Activated naive CD8-positive, alpha-beta T cell treated with anti-CD3 and anti-CD28 coated beads, Interleukin-2, amount 50 U/mL, for 24 hours (primary cell): ENCODE measurements around the gene KRTAP12-3.
"Not testable (repeated sequence)": the region's sequence is repeated elsewhere in the genome, so short reads cannot be mapped to it uniquely, and the experiment has no call there.

Experiments used
- ATAC-seq: fragments of 150-1000 bp; cut with Tn5 transposase; one replicate; pipeline ENCODE4 v1.10.0; 2021
- DNase-seq: peaks from one replicate; pipeline ENCODE4 v3.0.0; 2021
- H3K27ac Mint-ChIP-seq: one replicate; pipeline ENCODE4 v1.8.0; 2021; ENCODE audit warnings: mild to moderate bottlenecking, mixed read lengths
- H3K27me3 Mint-ChIP-seq: one replicate; pipeline ENCODE4 v1.8.0; 2021; ENCODE audit warnings: mixed read lengths
- H3K36me3 Mint-ChIP-seq: one replicate; pipeline ENCODE4 v1.8.0; 2021; ENCODE audit warnings: low read depth, mixed read lengths
- H3K4me1 Mint-ChIP-seq: one replicate; pipeline ENCODE4 v1.8.0; 2021; ENCODE audit warnings: mixed read lengths
- H3K4me3 Mint-ChIP-seq: one replicate; pipeline ENCODE4 v1.8.0; 2021; ENCODE audit warnings: mild to moderate bottlenecking, moderate library complexity, mixed read lengths
- H3K9me3 Mint-ChIP-seq: one replicate; pipeline ENCODE4 v1.8.0; 2021; ENCODE audit warnings: mixed read lengths

Gene KRTAP12-3

GRCh38 chr21:44696572-44696971 lies 38.8 kb downstream of the KRTAP12-3 start:
- DNase-seq: no peak
- Mint-ChIP-seq H3K36me3 (no peaks in the 10 kb centered on the region), H3K9me3 (peaks cover 11% of the 10 kb centered on the region), H3K4me1 (peaks cover 11% of the 10 kb centered on the region), H3K27me3 (peaks cover 44% of the 10 kb centered on the region), H3K4me3 (no peak overlapping the region), H3K27ac (no peak overlapping the region)
- ATAC-seq: no peak

GRCh38 chr21:44697172-44697810 lies 39.6 kb downstream of the KRTAP12-3 start, which contains the start of gene KRTAP10-12:
Gene KRTAP10-12, plus strand, starts transcription at chr21:44697172. Its CDS starts 30 bp downstream, at chr21:44697202.
- H3K36me3 Mint-ChIP-seq, H3K4me3 Mint-ChIP-seq, DNase-seq, H3K4me1 Mint-ChIP-seq, ATAC-seq, H3K27ac Mint-ChIP-seq: not testable (repeated sequence)
- peaks cover 49% of the 10 kb centered on the region for H3K27me3 Mint-ChIP-seq
- peaks cover 11% of the 10 kb centered on the region for H3K9me3 Mint-ChIP-seq

- Mint-ChIP-seq H3K9me3 (peaks cover 4% of the 10 kb centered on the region), H3K27ac (no peak overlapping the region), H3K27me3 (peaks cover 56% of the 10 kb centered on the region), H3K4me1 (peaks cover 7% of the 10 kb centered on the region), H3K4me3 (no peak overlapping the region), H3K36me3 (no peaks in the 10 kb centered on the region)
- ATAC-seq (no peak), DNase-seq (no peak)
These were observed 40.3 kb downstream of the KRTAP12-3 start for GRCh38 chr21:44697811-44698734.

GRCh38 chr21:44699502-44700001 lies 41.8 kb downstream of the KRTAP12-3 start:
- no peak overlapping the region for H3K27ac Mint-ChIP-seq
- no peaks in the 10 kb centered on the region for H3K9me3 Mint-ChIP-seq
- DNase-seq: no peak

GRCh38 chr21:44700101-44701022 lies 42.6 kb downstream of the KRTAP12-3 start:
- H3K27ac Mint-ChIP-seq: no peak overlapping the region
- H3K4me1 Mint-ChIP-seq: peaks cover 2% of the 10 kb centered on the region
- H3K9me3 Mint-ChIP-seq: peaks cover 5% of the 10 kb centered on the region
- H3K27me3 Mint-ChIP-seq: peaks cover 70% of the 10 kb centered on the region
- H3K4me3 Mint-ChIP-seq: no peak overlapping the region
- ATAC-seq (no peak), DNase-seq (no peak)
- peaks cover 2% of the 10 kb centered on the region for H3K36me3 Mint-ChIP-seq

More at GRCh38 chr21:44699502-44700001, 41.8 kb downstream of the KRTAP12-3 start:
- H3K4me1 Mint-ChIP-seq: peaks cover 3% of the 10 kb centered on the region
- no peaks in the 10 kb centered on the region for H3K36me3 Mint-ChIP-seq
- peaks cover 62% of the 10 kb centered on the region for H3K27me3 Mint-ChIP-seq
- no peak for ATAC-seq
- no peak overlapping the region for H3K4me3 Mint-ChIP-seq

GRCh38 chr21:44701023-44701400 lies 43.3 kb downstream of the KRTAP12-3 start:
- H3K27me3 Mint-ChIP-seq: peaks cover 73% of the 10 kb centered on the region
- no peak for DNase-seq
- no peak overlapping the region for H3K27ac Mint-ChIP-seq
- H3K4me1 Mint-ChIP-seq: peaks cover 2% of the 10 kb centered on the region
- ATAC-seq: no peak
- peaks cover 10% of the 10 kb centered on the region for H3K9me3 Mint-ChIP-seq
- H3K36me3 Mint-ChIP-seq: peaks cover 7% of the 10 kb centered on the region
- no peak overlapping the region for H3K4me3 Mint-ChIP-seq

- Mint-ChIP-seq H3K27me3 (peaks cover 72% of the 10 kb centered on the region), H3K4me1 (no peaks in the 10 kb centered on the region), H3K36me3 (peaks cover 7% of the 10 kb centered on the region), H3K27ac (no peak overlapping the region), H3K9me3 (peaks cover 10% of the 10 kb centered on the region), H3K4me3 (no peak overlapping the region)
- DNase-seq: no peak
- ATAC-seq: no peak
These were observed 43.8 kb downstream of the KRTAP12-3 start for GRCh38 chr21:44701541-44701940.

GRCh38 chr21:44702111-44702972 lies 44.6 kb downstream of the KRTAP12-3 start:
- ATAC-seq (no peak), DNase-seq (no peak)
- Mint-ChIP-seq H3K4me1 (no peaks in the 10 kb centered on the region), H3K27ac (no peak overlapping the region), H3K9me3 (peaks cover 10% of the 10 kb centered on the region), H3K27me3 (peaks cover 71% of the 10 kb centered on the region), H3K4me3 (no peak overlapping the region), H3K36me3 (peaks cover 7% of the 10 kb centered on the region)

GRCh38 chr21:44702973-44703730 lies 45.4 kb downstream of the KRTAP12-3 start:
- Mint-ChIP-seq H3K4me1 (peaks cover 1% of the 10 kb centered on the region), H3K4me3 (no peak overlapping the region), H3K27me3 (peaks cover 70% of the 10 kb centered on the region), H3K9me3 (peaks cover 10% of the 10 kb centered on the region), H3K36me3 (peaks cover 7% of the 10 kb centered on the region), H3K27ac (no peak overlapping the region)
- ATAC-seq: no peak
- DNase-seq: no peak

GRCh38 chr21:44703731-44704635 lies 46.3 kb downstream of the KRTAP12-3 start:
- H3K27me3 Mint-ChIP-seq: peaks cover 69% of the 10 kb centered on the region

GRCh38 chr21:44704636-44705001 lies 46.9 kb downstream of the KRTAP12-3 start:
- peaks cover 6% of the 10 kb centered on the region for H3K4me1 Mint-ChIP-seq
- H3K27me3 Mint-ChIP-seq: peaks cover 72% of the 10 kb centered on the region
- H3K9me3 Mint-ChIP-seq: peaks cover 10% of the 10 kb centered on the region
- H3K36me3 Mint-ChIP-seq: peaks cover 7% of the 10 kb centered on the region
- DNase-seq (no peak), ATAC-seq (no peak)
- H3K27ac Mint-ChIP-seq: no peak overlapping the region
- no peak overlapping the region for H3K4me3 Mint-ChIP-seq

More at GRCh38 chr21:44703731-44704635, 46.3 kb downstream of the KRTAP12-3 start:
- ATAC-seq (no peak), DNase-seq (no peak)
- no peak overlapping the region for H3K4me3 Mint-ChIP-seq
- peaks cover 1% of the 10 kb centered on the region for H3K4me1 Mint-ChIP-seq
- H3K27ac Mint-ChIP-seq: no peak overlapping the region
- H3K36me3 Mint-ChIP-seq: peaks cover 7% of the 10 kb centered on the region
- peaks cover 10% of the 10 kb centered on the region for H3K9me3 Mint-ChIP-seq

- ATAC-seq: no peak
- Mint-ChIP-seq H3K27me3 (peaks cover 76% of the 10 kb centered on the region), H3K4me1 (peaks cover 16% of the 10 kb centered on the region), H3K9me3 (peaks cover 10% of the 10 kb centered on the region), H3K36me3 (peaks cover 7% of the 10 kb centered on the region), H3K27ac (no peak overlapping the region), H3K4me3 (no peak overlapping the region)
- no peak for DNase-seq
These were observed 48.4 kb downstream of the KRTAP12-3 start for GRCh38 chr21:44706026-44706705.
